Measurements from ENCODE around the gene DTD2. TPM values are rescaled to one million over a fixed set of nuclear protein-coding genes. Genes with fewer than 3 reads are reported as not detected.
"Not testable (repeated sequence)": the region's sequence is repeated elsewhere in the genome, so short reads cannot be mapped to it uniquely, and the experiment has no call there.

The DTD2 gene
- total and polyA plus RNA-seq, 9 donors: 11.1 to 34.1 (median 22.0) TPM

DNA sequence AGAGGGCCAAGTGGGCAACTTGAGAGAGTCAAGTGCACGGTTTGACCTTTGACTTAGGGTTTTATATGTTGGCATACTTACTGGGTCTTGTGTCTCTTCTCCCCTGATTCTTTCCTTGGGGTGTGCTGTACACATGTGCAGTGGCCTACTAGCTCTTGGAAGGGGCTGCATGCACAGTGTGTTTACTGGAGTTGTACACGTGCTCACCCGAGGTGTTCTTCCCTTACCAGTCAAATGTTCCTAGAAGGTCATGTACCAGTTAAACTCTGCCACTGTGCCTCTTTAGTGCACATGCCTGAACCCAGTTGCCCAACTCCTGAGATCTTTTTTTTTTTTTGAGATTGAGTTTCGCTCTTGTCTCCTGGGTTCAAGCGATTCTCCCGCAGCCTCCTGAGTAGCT is 9.2 kb upstream of the DTD2 start:
- no peak for TF ChIP-seq POLR2A (IDR thresholded peaks at IDR 0.05)
- TF ChIP-seq, protein P1, sequence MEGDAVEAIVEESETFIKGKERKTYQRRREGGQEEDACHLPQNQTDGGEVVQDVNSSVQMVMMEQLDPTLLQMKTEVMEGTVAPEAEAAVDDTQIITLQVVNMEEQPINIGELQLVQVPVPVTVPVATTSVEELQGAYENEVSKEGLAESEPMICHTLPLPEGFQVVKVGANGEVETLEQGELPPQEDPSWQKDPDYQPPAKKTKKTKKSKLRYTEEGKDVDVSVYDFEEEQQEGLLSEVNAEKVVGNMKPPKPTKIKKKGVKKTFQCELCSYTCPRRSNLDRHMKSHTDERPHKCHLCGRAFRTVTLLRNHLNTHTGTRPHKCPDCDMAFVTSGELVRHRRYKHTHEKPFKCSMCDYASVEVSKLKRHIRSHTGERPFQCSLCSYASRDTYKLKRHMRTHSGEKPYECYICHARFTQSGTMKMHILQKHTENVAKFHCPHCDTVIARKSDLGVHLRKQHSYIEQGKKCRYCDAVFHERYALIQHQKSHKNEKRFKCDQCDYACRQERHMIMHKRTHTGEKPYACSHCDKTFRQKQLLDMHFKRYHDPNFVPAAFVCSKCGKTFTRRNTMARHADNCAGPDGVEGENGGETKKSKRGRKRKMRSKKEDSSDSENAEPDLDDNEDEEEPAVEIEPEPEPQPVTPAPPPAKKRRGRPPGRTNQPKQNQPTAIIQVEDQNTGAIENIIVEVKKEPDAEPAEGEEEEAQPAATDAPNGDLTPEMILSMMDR (IDR thresholded peaks at IDR 0.05): no peak
- TF ChIP-seq EP300 (IDR thresholded peaks at IDR 0.05): no peak
- intact Hi-C loops (cut with DNase I): no loop called here
- H3K36me3 ChIP-seq: no peaks in the 10 kb centered on the region
- H3K27ac ChIP-seq: no peak overlapping the region
- no peak for DNase-seq
- 89 to 90% (median 89%) methylated on average over 6 of the region's 6 CpGs for WGBS, 3 donors
- H3K4me3 ChIP-seq: no peak overlapping the region
- H3K9me3 ChIP-seq: no peaks in the 10 kb centered on the region
- H3K4me1 ChIP-seq (ENCODE audit: insufficient read depth): no peaks in the 10 kb centered on the region
- no peaks in the 10 kb centered on the region for H3K27me3 ChIP-seq

DNA sequence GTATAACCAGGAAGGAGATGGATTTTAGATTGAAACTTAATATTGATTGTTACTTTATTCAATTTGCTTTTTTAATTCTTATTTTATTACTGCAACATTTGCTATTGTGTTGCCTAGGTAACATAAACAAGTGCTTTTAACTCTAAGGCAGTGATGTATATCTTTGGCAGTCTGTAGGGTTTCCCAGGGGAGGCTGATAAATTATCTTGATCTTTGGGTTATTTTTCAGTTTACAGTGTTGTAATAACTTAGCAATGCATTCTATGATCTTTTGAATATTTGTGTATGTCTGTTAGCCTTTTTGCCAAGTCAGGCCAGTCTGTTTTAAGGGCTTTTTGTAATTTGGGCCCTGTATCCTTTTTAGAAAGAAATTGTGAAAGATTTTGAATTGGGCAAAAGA is 7.8 kb upstream of the DTD2 start:
- Histone ChIP-seq H3K9me3 (no peaks in the 10 kb centered on the region), H3K4me3 (no peak overlapping the region), H3K36me3 (no peaks in the 10 kb centered on the region), H3K27me3 (no peaks in the 10 kb centered on the region), H3K27ac (no peak overlapping the region), H3K4me1 (ENCODE audit: insufficient read depth) (no peaks in the 10 kb centered on the region)
- intact Hi-C loops (cut with DNase I): no loop called here
- TF ChIP-seq EP300 (IDR thresholded peaks at IDR 0.05) (no peak), POLR2A (IDR thresholded peaks at IDR 0.05) (no peak)
- TF ChIP-seq, protein P1 (IDR thresholded peaks at IDR 0.05): no peak
- no peak for DNase-seq

DNA sequence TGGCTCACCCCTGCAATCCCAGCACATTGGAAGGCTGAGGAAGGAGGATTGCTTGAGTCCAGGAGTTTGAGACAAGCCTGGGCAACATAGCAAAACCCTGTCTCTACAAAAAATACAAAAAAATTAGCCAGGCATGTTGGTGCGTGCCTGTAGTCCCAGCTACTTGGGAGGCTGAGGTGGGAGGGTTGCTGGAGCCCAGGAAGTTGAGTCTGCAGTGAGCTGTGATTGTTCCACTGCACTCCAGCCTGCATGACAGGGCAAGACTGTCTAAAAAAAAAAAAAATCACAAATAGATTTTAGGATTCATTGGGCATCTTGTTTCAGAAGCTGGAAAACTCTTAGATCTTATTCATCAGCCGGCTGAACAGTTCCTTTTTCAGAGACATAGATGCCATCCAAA is 5.1 kb upstream of the DTD2 start:
- whole genome bisulfite sequencing, 3 donors: 80 to 82% (median 80%) methylated on average over 2 of the region's 2 CpGs
- H3K36me3 ChIP-seq; H3K4me3 ChIP-seq; H3K27me3 ChIP-seq; H3K27ac ChIP-seq; intact Hi-C loops (cut with DNase I); DNase-seq; H3K9me3 ChIP-seq; H3K4me1 ChIP-seq (ENCODE audit: insufficient read depth): not testable (repeated sequence)

DNA sequence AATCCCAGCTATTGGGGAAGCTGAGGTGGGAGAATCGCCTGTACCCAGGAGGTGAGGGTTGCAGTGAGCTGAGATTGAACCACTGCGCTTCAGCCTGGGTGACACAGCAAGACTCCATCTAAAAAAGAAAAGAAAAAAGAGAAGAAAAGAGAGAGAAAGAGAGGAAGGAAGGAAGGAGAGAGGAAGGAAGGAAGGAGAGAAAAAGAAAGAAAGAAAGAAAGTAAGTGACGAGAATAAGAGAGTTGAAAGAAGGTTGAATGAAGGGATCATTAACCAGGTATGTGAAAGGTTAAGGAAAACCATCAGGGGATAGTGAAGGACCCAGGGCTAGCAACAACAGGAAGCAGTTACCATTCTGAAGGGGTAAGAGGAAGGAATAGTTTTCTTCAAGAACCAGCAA is 4.2 kb upstream of the DTD2 start:
- Histone ChIP-seq H3K27me3 (no peaks in the 10 kb centered on the region), H3K4me3 (no peak overlapping the region), H3K9me3 (no peaks in the 10 kb centered on the region), H3K36me3 (no peaks in the 10 kb centered on the region), H3K4me1 (ENCODE audit: insufficient read depth) (no peaks in the 10 kb centered on the region), H3K27ac (no peak overlapping the region)
- no peak for DNase-seq
- WGBS, 3 donors: 85 to 94% (median 89%) methylated on average over 3 of the region's 3 CpGs
- intact Hi-C loops (cut with DNase I): no loop called here
- TF ChIP-seq POLR2A (IDR thresholded peaks at IDR 0.05) (no peak), EP300 (IDR thresholded peaks at IDR 0.05) (no peak)
- TF ChIP-seq, protein P1 (IDR thresholded peaks at IDR 0.05): no peak

DNA sequence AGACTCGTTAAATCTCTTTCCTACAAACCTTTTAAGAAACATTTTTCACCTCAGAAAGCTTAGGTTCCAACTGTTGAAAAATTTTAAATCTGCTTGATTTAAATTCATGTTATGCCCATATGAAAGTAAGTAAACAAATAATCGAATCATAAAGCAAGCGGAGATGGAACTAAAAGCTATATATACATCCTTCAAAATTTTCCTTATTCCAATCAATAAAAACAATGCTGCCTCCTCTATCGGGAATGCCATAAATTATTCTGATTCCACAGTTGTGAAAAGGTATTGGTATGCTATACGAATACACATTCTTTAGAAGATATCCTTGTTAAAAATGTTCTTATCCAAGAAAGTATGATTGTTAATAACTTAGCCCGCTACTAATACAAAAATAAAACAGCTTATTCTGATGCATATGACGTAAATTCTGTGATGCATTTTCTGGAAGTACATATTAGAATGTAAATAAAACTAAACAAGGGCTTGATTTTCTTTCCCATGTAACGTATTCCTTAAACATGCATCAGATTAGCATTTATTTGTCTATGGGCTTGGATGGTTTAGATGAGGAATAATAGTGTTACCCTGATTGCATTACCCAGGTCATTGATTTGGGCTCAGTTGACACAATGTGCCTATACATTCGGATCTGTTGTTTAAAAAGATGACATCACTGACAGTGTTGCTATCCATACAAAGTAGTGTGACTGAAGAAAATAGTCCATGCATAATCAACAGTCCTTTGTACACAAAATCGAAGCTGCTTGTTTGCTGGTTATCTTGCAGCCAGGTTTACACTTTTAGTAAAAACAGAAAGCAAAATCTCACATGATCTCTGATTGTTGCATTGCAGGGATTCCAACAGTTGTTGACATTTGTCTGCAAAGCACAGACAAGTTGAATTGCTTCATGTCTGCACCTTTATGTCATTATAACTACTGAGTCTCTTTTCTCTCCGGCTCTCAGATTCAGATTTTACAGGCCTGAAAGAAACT is 656 bp upstream of the DTD2 start:
- Histone ChIP-seq H3K27me3 (no peaks in the 10 kb centered on the region), H3K4me1 (ENCODE audit: insufficient read depth) (peaks cover 2% of the 10 kb centered on the region), H3K9me3 (no peaks in the 10 kb centered on the region), H3K4me3 (peak overlapping the region; percentile 85), H3K27ac (peak overlapping the region in 1 of 2 donors; percentile 84), H3K36me3 (no peaks in the 10 kb centered on the region)
- no peak for DNase-seq
- WGBS, 3 donors: 36 to 45% (median 38%) methylated on average over 11 of the region's 11 CpGs
- TF ChIP-seq POLR2A (IDR thresholded peaks at IDR 0.05) (no peak), EP300 (IDR thresholded peaks at IDR 0.05) (no peak)
- TF ChIP-seq, protein P1 (IDR thresholded peaks at IDR 0.05): no peak
- intact Hi-C loops (cut with DNase I): no loop called here

Data from ovary (tissue), 9 donors.